SK-N-MC (cell line): Measurements from ENCODE around the gene ASIC3.
"Not testable (repeated sequence)": the region's sequence is repeated elsewhere in the genome, so short reads cannot be mapped to it uniquely, and the experiment has no call there.

ENCODE experiments used
- DNase-seq: peaks from one replicate; pipeline ENCODE4 v3.0.0-alpha.2; 2011; ENCODE audit warnings: low read depth, low spot score
- H3K27ac ChIP-seq: fragments of 200-600 bp; sonication (generic); 2 replicates; pipeline ENCODE4 v1.5.1; 2016; ENCODE audit warnings: mixed run types
- H3K36me3 ChIP-seq: fragments of 200-600 bp; sonication (generic); 2 replicates; pipeline ENCODE4 v1.6.1; 2017; ENCODE audit warnings: antibody characterized with exemption, low read length, mixed read lengths; ENCODE audit not compliant: insufficient read depth
- H3K4me3 ChIP-seq: fragments of 200-600 bp; sonication (generic); 2 replicates; pipeline ENCODE4 v1.5.1; 2016
- H3K9ac ChIP-seq: fragments of 200-600 bp; sonication (generic); 2 replicates; pipeline ENCODE4 v1.8.0; 2017; ENCODE audit warnings: mixed run types, mixed read lengths; ENCODE audit not compliant: insufficient read length
- H3K9me3 ChIP-seq: fragments of 200-600 bp; sonication (generic); 2 replicates; pipeline ENCODE4 v1.6.1; 2017; ENCODE audit warnings: low read depth, mild to moderate bottlenecking, antibody characterized with exemption, low read length, moderate library complexity, mixed read lengths
- EZH2 ChIP-seq: fragments of 200-600 bp; sonication (generic); IDR thresholded peaks from one replicate; pipeline ENCODE4 v1.6.1; 2017; ENCODE audit warnings: antibody characterized with exemption
- FOXP2 ChIP-seq: optimal IDR thresholded peaks from 2 replicates; pipeline ENCODE3; 2011; ENCODE audit warnings: mild to moderate bottlenecking, moderate library complexity; ENCODE audit not compliant: insufficient read depth; ENCODE audit errors: extremely low read length, control extremely low read depth
- POLR2AphosphoS5 ChIP-seq: IDR thresholded peaks from 2 replicates; pipeline ENCODE4 v1.6.1; 2012; ENCODE audit warnings: mild to moderate bottlenecking, low read depth, low read length, borderline replicate concordance

Gene ASIC3

DNA sequence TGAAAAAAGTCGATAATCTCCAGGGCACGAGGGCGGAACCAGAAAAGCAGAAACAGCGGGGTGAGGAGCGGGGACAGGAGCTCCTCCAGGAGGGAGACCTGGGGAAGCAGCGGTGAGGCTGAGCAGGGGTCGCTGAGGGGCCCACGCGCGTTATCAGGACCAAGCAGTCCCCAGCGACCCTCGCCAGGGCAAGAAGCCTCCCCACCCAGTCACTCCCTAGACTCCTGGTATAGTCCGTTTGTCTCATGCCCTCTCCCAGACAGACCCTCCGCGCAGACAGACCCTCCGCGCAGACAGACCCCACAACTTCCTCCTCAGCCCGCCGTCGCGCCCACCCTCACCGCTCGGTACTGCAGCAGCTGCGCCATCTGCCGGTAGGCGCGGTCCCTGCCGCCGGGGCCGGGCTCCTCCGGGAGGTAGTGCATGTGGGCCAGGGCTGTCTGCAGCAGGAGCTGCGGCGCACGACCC, 30.3 kb upstream of the ASIC3 start:
- no peak for DNase-seq
- no peak for TF ChIP-seq FOXP2
- TF ChIP-seq EZH2 = no peak
- no peak for TF ChIP-seq POLR2AphosphoS5
- no peaks in the 10 kb centered on the region for H3K36me3 ChIP-seq
- peak overlapping the region; percentile 71 for H3K9ac ChIP-seq
- peak overlapping the region; percentile 74 for H3K4me3 ChIP-seq
- no peak overlapping the region for H3K27ac ChIP-seq
- no peaks in the 10 kb centered on the region for H3K9me3 ChIP-seq

DNA sequence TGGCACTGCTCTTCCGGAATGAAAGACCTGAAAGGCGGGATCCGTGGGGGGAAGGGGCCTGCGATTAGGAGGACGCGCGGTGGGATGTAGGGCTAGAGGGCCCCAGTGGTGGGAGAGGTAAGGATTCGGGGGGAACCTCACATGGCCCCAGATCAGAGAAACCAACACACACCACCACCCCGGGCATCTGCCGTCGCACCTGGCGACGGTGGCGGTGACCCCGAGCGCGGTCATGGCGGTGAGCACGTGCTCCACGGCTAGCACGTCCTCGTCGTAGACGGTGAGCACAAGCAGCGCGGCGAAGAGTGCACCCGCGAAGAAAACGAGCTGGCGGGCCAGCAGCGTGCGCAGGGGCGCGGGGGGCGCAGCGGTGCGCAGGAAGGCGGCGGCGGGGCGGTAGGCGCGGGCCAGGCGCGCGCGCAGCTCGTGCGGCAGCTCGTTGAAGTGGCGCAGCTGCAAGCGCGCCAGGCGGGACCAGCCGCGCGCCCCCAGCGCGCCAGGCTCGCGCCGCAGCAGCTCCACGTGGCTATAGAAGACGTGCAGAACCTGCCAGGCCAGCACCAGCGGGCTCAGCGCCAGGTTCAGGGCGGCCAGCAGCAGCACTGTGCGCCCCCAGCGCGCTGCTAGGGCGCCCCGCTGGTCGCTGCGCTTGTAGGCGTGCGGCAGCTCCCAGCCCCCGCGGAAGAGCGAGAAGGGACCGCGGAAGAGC, 29.8 kb upstream of the ASIC3 start:
- TF ChIP-seq POLR2AphosphoS5 (no peak), FOXP2 (no peak), EZH2 (no peak)
- no peak overlapping the region for H3K27ac ChIP-seq
- H3K4me3 ChIP-seq = peak overlapping the region; percentile 74
- H3K36me3 ChIP-seq = no peaks in the 10 kb centered on the region
- H3K9ac ChIP-seq = peak overlapping the region; percentile 71
- no peaks in the 10 kb centered on the region for H3K9me3 ChIP-seq
- DNase-seq = no peak

DNA sequence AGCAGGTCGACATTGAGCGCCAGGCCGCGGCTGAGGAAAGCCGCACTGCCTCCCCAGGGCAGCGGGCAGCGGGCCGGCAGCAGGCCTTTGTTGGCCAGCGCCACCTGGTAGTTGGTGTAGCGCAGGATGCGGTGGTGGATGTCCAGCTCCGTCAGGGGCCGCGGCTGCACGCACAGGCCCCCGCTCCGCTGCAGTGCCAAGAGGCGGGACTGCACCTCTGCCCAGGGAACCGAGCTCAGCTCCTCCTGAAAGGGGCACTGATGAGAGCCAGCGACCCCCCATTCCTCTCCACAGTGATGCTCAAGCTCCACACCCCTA, 29.2 kb upstream of the ASIC3 start:
- TF ChIP-seq FOXP2 (no peak), EZH2 (no peak), POLR2AphosphoS5 (no peak)
- Histone ChIP-seq H3K36me3 (no peaks in the 10 kb centered on the region), H3K27ac (no peak overlapping the region), H3K4me3 (peak overlapping the region; percentile 74), H3K9ac (no peak overlapping the region), H3K9me3 (no peaks in the 10 kb centered on the region)
- DNase-seq = no peak

DNA sequence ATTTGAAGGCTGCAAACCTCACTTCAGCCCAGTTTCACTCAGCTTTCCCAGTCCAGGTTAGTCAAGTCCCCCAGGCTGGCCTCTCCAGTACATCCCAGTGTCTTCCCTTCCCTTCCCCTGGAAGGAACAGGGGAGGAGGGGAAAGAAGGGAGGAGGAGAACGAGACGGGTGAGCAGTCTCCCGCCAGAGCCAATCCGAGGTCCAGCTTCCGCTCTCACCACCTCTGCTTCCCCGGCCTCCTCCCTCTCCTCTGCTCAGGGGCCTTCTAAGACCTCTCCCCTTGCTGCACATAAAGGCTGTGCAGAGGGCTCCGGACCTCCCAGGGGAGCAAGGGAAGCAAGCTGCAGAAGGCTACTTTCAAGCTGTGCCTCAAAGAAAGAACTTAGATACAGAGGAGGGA, 28.1 kb upstream of the ASIC3 start:
- no peaks in the 10 kb centered on the region for H3K36me3 ChIP-seq
- H3K9ac ChIP-seq = no peak overlapping the region
- no peaks in the 10 kb centered on the region for H3K9me3 ChIP-seq
- DNase-seq = no peak
- no peak overlapping the region for H3K27ac ChIP-seq
- no peak overlapping the region for H3K4me3 ChIP-seq
- TF ChIP-seq FOXP2 (no peak), EZH2 (no peak), POLR2AphosphoS5 (no peak)

DNA sequence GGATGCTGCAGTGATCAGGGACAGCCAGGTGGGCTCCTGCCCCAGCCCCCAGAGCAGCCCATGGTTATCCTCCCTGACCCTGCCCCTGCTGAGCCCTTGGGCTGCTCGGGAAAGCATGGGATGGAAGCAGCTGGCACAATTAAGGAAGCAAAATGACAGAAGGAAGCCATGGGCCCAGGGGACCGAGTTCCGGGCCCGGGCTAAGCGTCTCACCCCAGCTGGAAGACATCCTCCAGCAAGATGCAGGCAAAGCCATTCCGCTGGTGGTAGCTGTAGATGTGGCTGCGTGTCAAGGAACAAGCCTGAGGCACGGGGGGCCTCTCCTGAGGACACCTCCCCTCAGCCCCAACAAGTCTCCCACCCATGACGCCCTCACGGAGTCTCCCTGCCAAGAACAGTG, 25.1 kb upstream of the ASIC3 start:
- Histone ChIP-seq H3K36me3 (no peaks in the 10 kb centered on the region), H3K4me3 (no peak overlapping the region), H3K27ac (no peak overlapping the region), H3K9ac (no peak overlapping the region), H3K9me3 (no peaks in the 10 kb centered on the region)
- no peak for TF ChIP-seq POLR2AphosphoS5
- no peak for TF ChIP-seq EZH2
- TF ChIP-seq FOXP2 = no peak
- DNase-seq = no peak

DNA sequence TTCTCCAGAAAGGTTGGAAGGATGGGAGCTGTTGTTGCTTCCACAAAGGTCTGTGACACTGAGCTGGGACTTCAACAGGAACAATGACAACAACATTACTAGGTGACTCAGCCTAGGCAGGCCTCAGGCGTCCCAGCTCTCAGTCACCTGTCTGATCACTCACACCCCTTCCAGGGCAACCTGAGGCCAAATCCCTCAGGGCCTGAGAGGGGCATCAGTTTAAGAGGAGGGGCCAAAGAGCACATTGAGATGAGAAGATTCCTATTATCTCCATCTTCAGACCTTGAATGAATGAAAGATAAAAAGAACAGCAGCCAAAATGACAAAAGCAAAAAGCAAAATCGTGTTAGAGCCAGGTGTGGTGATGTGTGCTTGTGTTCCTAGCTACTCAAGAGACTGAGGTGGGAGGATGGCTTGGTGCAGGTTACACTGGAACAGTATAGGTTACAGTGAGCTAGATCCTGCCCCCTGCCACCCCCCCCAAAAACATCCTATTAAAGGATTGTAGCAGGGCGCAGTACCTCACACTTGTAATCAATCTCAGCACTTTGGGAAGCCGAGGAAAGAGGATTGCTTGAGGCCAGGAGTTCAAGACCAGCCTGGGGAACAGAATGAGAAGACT, 23.8 kb upstream of the ASIC3 start, which contains the start of gene ATG9B:
ATG9B (minus strand) TSS at position 60 of the 622 bp plus-strand sequence. CDS start 71 bp downstream, outside the sequence.
- DNase-seq = no peak
- Histone ChIP-seq H3K4me3 (no peak within 1 kb of the TSS), H3K9ac (no peak within 1 kb of the TSS), H3K27ac (no peak within 1 kb of the TSS), H3K9me3 (no peaks in the 10 kb centered on the region), H3K36me3 (no peaks in the 10 kb centered on the region)
- TF ChIP-seq POLR2AphosphoS5 = no peak
- TF ChIP-seq EZH2 = no peak
- TF ChIP-seq FOXP2 = no peak

DNA sequence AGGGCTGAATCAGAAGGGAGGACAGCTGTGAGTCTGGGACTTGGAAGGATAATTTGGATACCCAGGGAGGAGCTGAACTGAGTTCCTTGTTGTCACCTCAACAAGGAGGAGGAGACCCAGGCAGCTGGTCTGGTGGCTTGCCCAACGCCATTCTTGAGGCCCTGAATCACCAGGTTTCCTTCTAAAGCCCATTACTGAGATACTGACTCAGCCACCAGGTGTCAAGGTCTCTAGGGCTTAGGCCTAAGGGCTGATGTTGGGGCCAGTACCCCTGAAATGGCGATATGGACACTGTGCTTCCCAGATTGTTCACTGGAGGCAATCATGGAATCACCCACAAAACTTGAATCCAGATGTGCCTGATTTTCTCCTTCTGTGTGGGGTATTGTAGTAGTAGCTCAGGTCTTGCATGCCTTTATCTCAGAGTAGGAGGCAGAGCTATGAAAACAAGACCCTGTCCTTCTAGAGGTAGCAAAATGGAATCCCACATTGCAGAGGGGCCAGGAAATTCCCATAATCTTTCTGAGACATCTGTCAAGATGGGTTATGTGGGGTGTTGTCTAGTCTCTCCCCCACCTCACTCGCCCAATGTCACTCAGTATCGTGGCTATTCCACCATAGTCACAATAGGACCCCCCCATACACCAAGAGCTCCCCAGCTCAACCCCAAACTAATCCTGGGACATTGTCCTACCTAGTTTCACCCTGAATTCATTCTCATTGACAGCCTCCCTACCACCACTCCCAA, 22.2 kb upstream of the ASIC3 start:
- Histone ChIP-seq H3K4me3 (no peak overlapping the region), H3K9me3 (no peaks in the 10 kb centered on the region), H3K9ac (no peak overlapping the region), H3K27ac (no peak overlapping the region), H3K36me3 (no peaks in the 10 kb centered on the region)
- no peak for TF ChIP-seq POLR2AphosphoS5
- TF ChIP-seq EZH2 = no peak
- TF ChIP-seq FOXP2 = no peak
- DNase-seq = no peak

DNA sequence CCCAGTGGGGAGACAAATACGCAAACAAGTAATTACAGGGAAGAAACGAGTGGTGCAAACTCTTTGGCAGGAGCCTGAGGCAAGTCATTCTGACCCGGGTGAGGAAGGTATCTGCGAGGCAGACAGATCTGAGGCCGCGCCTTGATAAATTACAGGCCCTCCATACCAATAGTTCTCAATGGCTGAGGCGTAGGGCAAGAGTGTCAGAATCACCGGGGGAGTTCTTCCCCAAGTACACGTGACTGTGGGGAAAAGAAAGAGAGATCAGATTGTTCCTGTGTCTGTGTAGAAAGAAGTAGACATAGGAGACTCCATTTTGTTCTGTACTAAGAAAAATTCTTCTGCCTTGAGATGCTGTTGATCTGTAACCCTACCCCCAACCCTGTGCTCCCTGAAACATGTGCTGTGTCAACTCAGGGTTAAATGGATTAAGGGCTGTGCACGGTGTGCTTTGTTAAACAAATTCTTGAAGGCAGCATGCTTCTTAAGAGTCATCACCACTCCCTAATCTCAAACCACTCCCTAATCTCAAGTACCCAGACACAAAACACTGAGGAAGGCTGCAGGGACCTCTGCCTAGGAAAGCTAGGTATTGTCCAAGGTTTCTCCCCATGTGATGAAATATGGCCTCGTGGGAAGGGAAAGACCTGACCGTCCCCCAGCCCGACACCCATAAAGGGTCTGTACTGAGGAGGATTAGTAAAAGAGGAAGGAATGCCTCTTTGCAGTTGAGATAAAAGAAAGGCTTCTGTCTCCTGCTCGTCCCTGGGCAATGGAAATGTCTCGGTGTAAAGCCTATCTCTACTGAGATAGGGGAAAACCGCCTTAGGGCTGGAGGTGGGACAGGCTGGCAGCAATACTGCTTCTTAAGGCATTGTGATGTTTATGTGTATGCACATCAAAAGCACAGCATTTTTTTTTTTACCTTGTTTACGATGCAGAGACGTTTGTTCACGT, 21.3 kb upstream of the ASIC3 start:
- H3K36me3 ChIP-seq, DNase-seq, H3K27ac ChIP-seq, H3K9ac ChIP-seq, H3K9me3 ChIP-seq: not testable (repeated sequence)
- H3K4me3 ChIP-seq = peak overlapping the region; percentile 90

DNA sequence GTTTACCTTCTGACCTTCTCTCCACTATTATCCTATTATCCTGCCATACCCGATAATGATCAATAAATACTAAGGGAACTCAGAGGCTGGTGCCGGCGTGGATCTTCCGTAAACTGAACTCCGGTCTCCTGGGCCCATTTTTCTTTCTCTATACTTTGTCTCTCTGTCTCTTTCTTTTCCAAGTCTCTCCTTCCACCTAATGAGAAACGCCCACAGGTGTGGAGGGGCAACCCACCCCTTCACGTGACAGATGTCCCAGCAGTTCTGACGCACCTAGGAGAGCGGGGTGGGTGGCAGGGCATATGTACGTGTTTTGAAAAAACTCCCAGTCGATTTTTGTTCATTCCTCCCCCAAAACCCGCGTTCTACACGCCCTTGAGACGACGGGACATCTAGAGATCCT, 20.6 kb upstream of the ASIC3 start:
- H3K4me3 ChIP-seq = peak overlapping the region; percentile 90
- DNase-seq, H3K36me3 ChIP-seq, H3K27ac ChIP-seq, H3K9ac ChIP-seq, H3K9me3 ChIP-seq: not testable (repeated sequence)
